ENCODE results near the gene ABLIM2.

- TF ChIP-seq YY1 (IDR thresholded peaks at IDR 0.05; ENCODE audit: low read depth, low read length) = no peak
- TF ChIP-seq CTCF (IDR thresholded peaks at IDR 0.05; ENCODE audit: control extremely low read depth in 1 of 3, insufficient read depth in 1 of 3, low read depth in 1 of 3, low read length in 3 of 3) = no peak
These were observed 8.9 kb downstream of the ABLIM2 start for GRCh38 chr4:8149664-8150063.

Data from H1 (cell line).